Natural killer cell (primary cell): ENCODE measurements around the gene RPP30. TPM values are rescaled to one million over a fixed set of nuclear protein-coding genes. Genes with fewer than 3 reads are reported as not detected.

Experiments
- ATAC-seq, 3 donors: fragments of 150-1000 bp in 2 of 3; fragments of 200-7000 bp in 1 of 3; cut with Tn5 transposase; 1 replicate in 1 of 3; 2 replicates in 2 of 3; pipeline ENCODE4 v1.10.0; 2021; ENCODE audit warnings: mild to moderate bottlenecking in 2 of 3, moderate library complexity in 2 of 3
- DNase-seq, 2 donors: peaks; one replicate each; pipeline versions ENCODE4 v3.0.0 to v3.0.0-alpha.2; 2013 to 2021; ENCODE audit warnings: mixed read lengths in 1 of 2
- H3K27ac ChIP-seq: one replicate; pipeline ENCODE4 v1.5.1; 2013; ENCODE audit warnings: mild to moderate bottlenecking, low read length
- H3K27me3 ChIP-seq: one replicate; pipeline ENCODE4 v1.6.1; 2013; ENCODE audit warnings: low read length; ENCODE audit not compliant: control insufficient read depth, insufficient read depth
- H3K36me3 ChIP-seq: one replicate; pipeline ENCODE4 v1.6.1; 2013; ENCODE audit warnings: low read length; ENCODE audit not compliant: control insufficient read depth, insufficient read depth
- H3K4me1 ChIP-seq: one replicate; pipeline ENCODE4 v1.6.1; 2013; ENCODE audit warnings: low read length; ENCODE audit not compliant: control insufficient read depth, insufficient read depth
- H3K4me3 ChIP-seq: one replicate; pipeline ENCODE4 v1.5.1; 2013; ENCODE audit warnings: low read length
- H3K9me3 ChIP-seq: one replicate; pipeline ENCODE4 v1.6.1; 2013; ENCODE audit warnings: low read length; ENCODE audit not compliant: control insufficient read depth, insufficient read depth
- H3K27ac Mint-ChIP-seq, 2 donors: one replicate each; pipeline ENCODE4 v1.8.0; 2022; ENCODE audit warnings: mild to moderate bottlenecking in 2 of 2, mixed read lengths in 2 of 2, moderate library complexity in 1 of 2
- H3K27me3 Mint-ChIP-seq, 2 donors: one replicate each; pipeline ENCODE4 v1.8.0; 2022; ENCODE audit warnings: low read depth in 2 of 2, mixed read lengths in 2 of 2
- H3K36me3 Mint-ChIP-seq: one replicate; pipeline ENCODE4 v1.8.0; 2022; ENCODE audit warnings: mixed read lengths
- H3K4me1 Mint-ChIP-seq, 2 donors: one replicate each; pipeline ENCODE4 v1.8.0; 2022; ENCODE audit warnings: mixed read lengths in 2 of 2
- H3K4me3 Mint-ChIP-seq: one replicate; pipeline ENCODE4 v1.8.0; 2022; ENCODE audit warnings: mild to moderate bottlenecking, moderate library complexity, mixed read lengths
- H3K9me3 Mint-ChIP-seq, 2 donors: one replicate each; pipeline ENCODE4 v1.8.0; 2022; ENCODE audit warnings: mixed read lengths in 2 of 2
- WGBS: methylation state at CpG from one replicate; pipeline ENCODE4 v1.1.7; 2013; ENCODE audit warnings: missing lambda C conversion rate; ENCODE audit not compliant: insufficient coverage; 5-methylcytosine and 5-hydroxymethylcytosine counted together
- intact Hi-C: fragments of 100-400 bp; cut with micrococcal nuclease; formaldehyde crosslinking; loops from one replicate; pipeline ENCODE4 v1.14.2; 2022
- total RNA-seq, 4 donors: library from RNA; stranded (reverse); fragments of 120-200 nt in 1 of 4; gene quantifications; one replicate each; pipeline versions ENCODE4 v1.2.3 to v1.2.4, GENCODE V29; 2013 to 2022
- TF ChIP-seq, protein P1 (sequence below): fragments of 200-600 bp; IDR thresholded peaks from one replicate; pipeline ENCODE4 v1.8.0; 2022; ENCODE audit warnings: antibody characterized with exemption

Gene RPP30
- total RNA-seq, 3 donors from 2014 or later (not counting 1 experiment from before 2014, with no cell fraction given), result 22.6 to 32.5 (median 24.2) TPM

DNA sequence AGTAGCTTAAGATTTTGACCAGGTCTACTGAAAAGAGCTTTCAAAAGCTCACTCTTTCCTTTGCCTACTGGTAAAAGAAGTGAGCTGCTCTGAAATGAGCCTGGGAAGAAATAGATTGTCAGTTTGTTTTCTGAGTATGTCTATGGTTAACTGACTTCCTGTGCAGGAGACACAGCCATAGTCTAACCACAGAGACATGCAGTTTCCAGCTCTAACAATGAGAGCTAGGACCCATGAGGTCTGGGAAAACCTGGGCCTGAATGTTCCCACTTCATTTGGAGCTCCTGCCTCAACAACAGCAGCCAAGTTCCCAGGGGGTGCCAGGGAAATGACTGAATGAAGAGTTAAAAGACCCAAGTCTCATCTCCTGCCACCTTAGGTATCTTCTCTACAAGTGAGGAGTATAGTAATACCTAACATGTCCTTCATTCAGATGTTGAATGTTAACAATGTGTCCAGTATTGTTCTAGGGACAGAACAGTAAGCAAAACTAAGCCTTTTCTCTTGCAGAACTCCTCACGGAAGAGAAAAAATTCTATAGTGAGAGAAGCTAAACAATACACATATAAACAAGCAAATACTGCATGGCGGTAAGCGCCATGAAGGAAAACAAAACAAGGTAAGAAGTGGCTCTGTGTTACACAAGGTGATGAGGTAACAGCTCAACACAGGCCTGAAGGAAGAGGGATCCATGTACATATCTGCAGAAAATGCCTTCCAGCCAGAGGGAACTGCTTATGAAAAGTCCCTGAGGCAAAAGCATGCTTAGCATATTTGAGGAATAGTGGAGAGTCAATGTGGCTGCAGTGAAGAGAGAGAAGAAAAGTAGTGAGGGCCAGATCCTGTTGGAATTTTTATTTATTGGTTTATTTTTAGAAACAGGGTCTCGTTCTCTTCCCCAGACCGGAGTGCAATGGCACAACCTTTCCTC lies 75.5 kb downstream of the RPP30 start:
- no peak overlapping the region for H3K4me3 Mint-ChIP-seq
- Histone ChIP-seq H3K27me3 (no peaks in the 10 kb centered on the region), H3K27ac (no peak overlapping the region), H3K9me3 (no peaks in the 10 kb centered on the region), H3K4me3 (no peak overlapping the region), H3K36me3 (no peaks in the 10 kb centered on the region), H3K4me1 (no peaks in the 10 kb centered on the region)
- TF ChIP-seq, protein P1, sequence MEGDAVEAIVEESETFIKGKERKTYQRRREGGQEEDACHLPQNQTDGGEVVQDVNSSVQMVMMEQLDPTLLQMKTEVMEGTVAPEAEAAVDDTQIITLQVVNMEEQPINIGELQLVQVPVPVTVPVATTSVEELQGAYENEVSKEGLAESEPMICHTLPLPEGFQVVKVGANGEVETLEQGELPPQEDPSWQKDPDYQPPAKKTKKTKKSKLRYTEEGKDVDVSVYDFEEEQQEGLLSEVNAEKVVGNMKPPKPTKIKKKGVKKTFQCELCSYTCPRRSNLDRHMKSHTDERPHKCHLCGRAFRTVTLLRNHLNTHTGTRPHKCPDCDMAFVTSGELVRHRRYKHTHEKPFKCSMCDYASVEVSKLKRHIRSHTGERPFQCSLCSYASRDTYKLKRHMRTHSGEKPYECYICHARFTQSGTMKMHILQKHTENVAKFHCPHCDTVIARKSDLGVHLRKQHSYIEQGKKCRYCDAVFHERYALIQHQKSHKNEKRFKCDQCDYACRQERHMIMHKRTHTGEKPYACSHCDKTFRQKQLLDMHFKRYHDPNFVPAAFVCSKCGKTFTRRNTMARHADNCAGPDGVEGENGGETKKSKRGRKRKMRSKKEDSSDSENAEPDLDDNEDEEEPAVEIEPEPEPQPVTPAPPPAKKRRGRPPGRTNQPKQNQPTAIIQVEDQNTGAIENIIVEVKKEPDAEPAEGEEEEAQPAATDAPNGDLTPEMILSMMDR, result no peak
- 93% methylated on average over 4 of the region's 5 CpGs for WGBS
- intact Hi-C loops, result no loop called here
- ATAC-seq (no peak), DNase-seq (no peak)
- H3K4me1 Mint-ChIP-seq, result no peaks in the 10 kb centered on the region
- no peak overlapping the region for H3K27ac Mint-ChIP-seq
- peaks cover 4 to 11% of the 10 kb centered on the region in 2 donors for H3K27me3 Mint-ChIP-seq
- H3K9me3 Mint-ChIP-seq, result no peaks in the 10 kb centered on the region
- no peaks in the 10 kb centered on the region for H3K36me3 Mint-ChIP-seq

Other genes starting within 250 kb of the RPP30 start
- under 1 TPM in 2 of 3 donors, not detected in 1; 0.11 to 0.20 TPM for gene HTR7, start 13.9 kb upstream of the RPP30 start, total RNA-seq
- gene ANKRD1, start 49.1 kb downstream of the RPP30 start, total RNA-seq, result not detected